Activated CD8-positive, alpha-beta memory T cell treated with anti-CD3 and anti-CD28 coated beads for 1 hour (primary cell): ENCODE data around the gene PTPRT.

ENCODE experiments used
- DNase-seq, 2 donors: peaks; one replicate each; pipeline ENCODE4 v3.0.0-alpha.2; 2020; ENCODE audit warnings: low read depth in 1 of 2; ENCODE audit errors: extremely low read depth in 1 of 2

The PTPRT gene

DNA sequence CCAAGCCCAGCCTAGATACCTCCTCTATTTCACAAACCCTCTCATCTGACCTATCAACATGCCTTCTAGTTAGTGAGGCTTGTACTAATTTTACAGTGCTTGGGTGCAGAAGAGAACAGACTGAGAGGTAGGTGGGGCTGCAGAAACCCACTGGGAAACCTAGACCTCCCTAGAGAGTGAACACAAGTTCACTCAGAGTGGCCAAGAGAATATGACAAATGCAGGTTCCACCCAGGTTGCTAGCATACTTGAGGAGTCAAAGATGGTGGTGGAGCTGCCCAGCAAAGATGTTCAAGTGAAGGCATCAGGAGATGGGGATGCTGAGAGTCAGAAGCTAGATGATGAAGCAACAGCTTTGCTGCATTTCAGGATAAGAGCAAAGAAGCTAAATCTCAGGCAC lies 337.0 kb downstream of the PTPRT start:
- no peak for DNase-seq

DNA sequence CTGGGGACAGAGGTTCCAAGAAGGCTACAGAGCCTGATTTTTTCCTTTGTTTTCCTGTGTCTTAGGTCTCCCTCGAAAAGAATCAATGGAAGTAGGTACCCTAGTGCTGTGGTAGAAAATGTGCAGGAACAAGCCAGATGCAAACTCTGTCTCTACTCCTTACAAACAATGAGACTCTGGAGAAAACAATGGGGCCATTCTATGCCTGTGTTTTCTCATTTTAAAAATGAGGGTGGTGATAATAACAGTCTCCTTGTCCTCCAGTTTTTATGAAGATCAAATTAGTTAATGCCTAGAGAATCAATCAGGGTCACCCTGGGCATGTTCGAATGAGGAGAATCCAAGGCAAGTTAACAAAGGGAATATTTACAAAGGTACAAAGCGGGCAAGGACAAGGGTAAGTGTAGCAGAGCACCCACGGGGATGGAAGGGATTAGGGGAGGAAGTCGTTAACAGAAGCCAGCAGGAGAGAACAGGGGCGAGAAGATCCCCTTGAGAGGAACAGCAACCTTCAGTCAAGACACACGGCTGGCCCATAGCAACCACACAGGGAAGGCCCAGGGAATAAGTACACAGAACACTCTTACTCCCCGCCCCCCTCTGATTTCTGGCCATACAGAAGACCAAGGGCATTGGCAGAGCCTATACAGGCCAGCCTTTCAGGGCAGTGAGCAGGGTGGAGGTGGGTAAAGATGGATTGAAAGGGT lies 342.8 kb downstream of the PTPRT start:
- DNase-seq, result no peak

DNA sequence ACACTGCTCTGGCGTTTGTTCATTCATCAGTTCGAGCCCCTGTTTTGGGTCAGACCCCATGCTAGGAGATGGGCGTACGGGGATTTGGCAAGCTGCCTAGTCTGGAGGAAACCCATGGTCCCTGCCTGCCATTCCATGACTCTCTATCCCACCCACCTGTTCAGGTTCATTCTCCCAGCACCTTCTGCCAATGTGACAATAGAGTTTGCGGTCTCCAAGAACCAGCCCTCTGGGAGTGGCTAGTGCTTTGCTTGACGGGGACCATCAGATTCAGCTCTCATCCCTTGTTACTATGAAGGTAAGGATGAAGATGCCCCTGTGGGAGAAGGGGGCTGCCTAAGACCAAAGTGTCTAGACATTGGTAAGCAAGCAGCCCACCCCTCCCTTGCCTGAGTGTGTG lies 345.0 kb downstream of the PTPRT start:
- no peak for DNase-seq

GRCh38 chr20:42837456-42837855 lies 352.2 kb downstream of the PTPRT start:
- no peak for DNase-seq

DNA sequence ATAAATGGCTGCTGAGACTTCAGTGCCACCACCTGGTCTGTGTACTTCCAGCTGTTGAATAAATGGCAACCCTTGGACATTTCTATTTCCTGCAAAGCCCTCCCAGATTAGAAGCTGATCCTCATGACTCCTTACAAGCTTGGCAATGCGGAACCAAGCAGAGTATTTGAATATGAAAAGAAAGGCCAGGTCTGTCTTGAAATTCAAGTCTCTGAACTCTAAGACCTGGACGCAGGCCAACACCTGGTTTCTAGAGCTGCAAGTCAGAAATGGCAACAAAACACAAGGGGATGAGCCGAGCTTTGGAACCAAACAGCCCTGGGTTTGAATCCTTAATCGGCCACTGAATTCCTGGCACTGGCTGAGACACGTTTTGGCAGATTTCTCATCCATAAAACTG lies 353.4 kb downstream of the PTPRT start:
- no peak for DNase-seq

- no peak for DNase-seq
Measured at GRCh38 chr20:42807876-42808275, 381.8 kb downstream of the PTPRT start.

DNA sequence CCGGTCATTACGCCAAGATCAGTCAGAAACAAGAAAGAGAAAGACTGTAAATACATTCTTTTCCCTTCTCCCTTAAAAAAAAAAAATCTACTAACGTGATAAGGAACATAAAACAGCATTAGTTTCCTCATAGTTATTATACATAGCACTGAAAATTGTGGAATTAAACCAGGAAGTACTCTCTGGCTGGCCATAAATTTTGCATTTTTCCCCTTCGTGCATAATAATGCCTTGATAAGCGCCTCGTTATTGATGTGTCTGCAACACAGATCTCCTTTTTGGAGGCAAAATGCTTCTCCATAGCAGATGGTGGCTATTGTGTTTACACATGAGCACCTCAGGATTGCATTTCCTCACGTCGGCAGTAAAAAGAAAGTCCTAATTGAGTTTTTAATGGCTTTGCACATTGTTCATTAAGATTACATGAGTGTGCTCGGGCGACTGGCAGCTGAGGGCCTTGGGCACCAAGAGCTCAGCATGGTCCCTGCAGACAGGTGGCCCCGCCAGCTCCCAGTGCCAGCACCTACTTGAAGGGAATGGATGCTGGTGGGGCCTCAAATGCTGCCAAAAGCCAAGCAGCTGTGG lies 394.5 kb downstream of the PTPRT start:
- DNase-seq, result no peak

DNA sequence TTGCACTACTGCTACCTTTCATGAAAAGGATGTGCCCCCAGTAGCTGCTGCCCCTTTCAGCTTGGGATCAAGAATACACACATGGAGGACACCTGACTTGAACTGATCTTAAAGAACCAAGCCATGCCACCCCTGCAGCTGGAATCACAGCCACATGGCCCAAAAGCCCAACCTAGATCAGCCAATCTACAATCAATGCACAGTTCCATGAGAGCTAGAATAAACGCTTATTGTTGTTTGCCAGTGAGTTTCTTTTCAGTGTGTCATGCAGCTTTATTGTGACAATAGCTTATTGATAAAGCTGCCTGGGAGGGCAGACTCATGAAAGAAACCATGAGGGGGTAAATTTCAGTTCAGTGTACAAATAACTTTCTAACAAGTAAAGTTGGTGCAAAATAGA lies 397.7 kb downstream of the PTPRT start:
- DNase-seq, result no peak

DNA sequence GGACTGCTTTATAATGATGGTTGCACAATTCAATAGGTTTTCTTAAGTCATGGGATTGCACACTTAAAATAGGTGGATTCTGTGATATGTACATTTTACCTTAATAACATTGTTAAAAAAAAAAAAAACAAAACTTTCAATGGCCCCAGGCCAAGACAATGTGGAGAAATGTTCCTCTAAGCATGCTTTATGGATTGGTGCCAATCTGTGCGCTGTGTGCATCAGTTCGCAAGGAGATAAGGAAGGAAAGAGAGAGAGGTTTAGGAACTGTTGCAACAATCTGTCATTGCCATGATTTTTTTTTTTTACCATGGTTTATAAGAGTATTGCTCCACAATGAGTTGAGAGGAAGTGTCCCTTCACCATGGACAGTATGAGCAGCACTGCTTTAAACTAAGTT lies 399.6 kb downstream of the PTPRT start:
- no peak for DNase-seq

- no peak for DNase-seq
Measured at GRCh38 chr20:42788707-42789106, 401.0 kb downstream of the PTPRT start.

DNA sequence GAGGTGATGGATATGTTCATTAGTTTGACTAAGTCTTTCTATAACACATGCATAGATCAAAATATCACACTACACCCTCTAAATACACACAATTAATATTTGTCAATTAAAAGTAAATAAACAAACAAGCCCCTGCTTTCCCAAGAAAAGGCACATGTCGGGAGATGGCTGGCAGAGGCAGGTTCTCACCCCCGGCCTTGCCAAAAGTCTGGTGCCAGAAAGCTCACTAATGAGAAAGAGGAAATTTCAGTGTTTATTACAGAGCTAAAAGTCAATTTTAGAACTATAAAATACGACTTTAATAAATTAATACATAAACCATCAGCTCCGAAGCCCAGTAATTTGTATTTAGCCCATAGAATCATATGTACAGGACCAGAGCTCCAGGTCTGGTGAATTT lies 404.7 kb downstream of the PTPRT start:
- DNase-seq, result no peak

DNA sequence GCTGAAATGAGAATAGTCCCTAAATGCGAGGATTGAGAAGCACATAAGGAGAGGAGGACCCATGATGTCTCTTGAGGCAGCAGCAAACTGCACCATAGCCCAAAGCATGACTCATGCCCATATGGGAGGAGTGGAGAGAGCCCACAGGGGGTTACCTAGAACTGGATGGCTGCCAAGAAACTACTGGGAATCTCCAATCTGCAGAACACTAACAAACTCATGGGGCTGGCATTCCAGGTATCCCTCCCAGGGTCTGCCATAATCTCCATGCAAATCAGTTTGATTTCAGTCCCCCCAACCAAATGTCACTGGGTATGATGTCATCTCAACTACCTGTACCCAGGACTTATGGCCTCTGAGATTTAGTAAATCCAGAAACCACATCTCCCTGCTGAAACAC lies 410.5 kb downstream of the PTPRT start:
- DNase-seq, result no peak

- no peak for DNase-seq
Measured at GRCh38 chr20:42775866-42776265, 413.8 kb downstream of the PTPRT start.

GRCh38 chr20:42775037-42775436 lies 414.7 kb downstream of the PTPRT start:
- DNase-seq, result no peak

GRCh38 chr20:42763015-42763414 lies 426.7 kb downstream of the PTPRT start:
- no peak for DNase-seq

DNA sequence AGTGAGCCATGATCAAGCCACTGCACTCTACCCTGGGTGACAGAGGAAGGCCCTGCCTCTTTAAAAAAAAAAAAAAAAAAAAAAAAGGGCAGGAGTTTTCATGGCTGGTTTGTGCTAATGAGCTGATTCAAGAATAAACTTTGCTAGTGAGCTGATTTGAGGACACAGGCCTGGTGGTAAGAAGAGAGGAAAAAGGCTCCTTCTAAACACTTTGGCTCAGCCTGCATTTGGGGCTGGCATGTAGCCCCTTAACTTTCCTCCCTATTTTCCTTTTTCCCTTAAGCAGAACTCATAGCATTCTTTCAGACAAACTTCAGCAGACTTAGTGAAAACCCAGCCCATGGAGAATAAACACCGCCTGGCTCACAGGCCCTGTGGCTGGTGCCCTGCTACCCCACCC lies 432.7 kb downstream of the PTPRT start:
- DNase-seq, result no peak

DNA sequence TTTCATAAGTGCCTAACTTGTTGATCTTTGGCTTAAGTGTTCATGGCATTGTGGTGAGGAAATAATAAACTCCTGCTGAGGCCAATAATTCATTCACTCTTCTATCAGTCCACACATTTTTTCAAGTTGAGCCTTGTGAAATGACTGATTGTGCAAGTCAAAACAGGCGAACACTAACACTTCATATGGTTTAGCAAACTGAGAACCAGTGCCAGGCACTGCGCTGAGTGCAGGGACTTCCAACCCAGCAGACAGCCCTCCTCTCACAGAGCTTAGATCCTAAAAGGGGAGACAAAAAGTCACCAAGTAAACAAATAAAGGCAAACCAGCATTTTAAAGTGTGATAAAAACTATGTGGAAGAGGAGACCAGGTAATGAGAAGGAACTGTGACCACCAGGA lies 435.0 kb downstream of the PTPRT start:
- no peak for DNase-seq

DNA sequence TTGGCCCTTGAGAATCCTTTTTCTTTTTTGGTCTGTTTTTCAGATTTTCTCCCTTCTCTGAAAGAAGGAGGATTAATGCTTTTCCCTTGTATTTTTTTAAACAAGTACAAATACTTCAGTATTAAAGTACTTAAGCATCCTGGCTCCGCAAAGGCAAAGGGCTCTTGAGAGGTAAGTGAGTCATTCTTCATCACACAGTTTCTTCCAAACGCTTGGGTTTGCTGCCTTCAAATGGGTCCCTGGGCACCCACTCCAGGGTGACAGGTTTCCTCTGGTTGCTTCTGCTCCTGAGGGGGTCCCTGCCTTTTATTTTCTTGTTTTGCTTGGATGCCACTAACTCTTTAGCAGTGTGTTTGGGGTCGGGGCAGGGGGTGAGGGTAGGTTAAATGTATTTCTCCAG lies 437.1 kb downstream of the PTPRT start:
- DNase-seq, result no peak

- no peak for DNase-seq
Measured at GRCh38 chr20:42749556-42749955, 440.1 kb downstream of the PTPRT start.

GRCh38 chr20:42747765-42748411 lies 441.8 kb downstream of the PTPRT start:
- DNase-seq, result no peak

DNA sequence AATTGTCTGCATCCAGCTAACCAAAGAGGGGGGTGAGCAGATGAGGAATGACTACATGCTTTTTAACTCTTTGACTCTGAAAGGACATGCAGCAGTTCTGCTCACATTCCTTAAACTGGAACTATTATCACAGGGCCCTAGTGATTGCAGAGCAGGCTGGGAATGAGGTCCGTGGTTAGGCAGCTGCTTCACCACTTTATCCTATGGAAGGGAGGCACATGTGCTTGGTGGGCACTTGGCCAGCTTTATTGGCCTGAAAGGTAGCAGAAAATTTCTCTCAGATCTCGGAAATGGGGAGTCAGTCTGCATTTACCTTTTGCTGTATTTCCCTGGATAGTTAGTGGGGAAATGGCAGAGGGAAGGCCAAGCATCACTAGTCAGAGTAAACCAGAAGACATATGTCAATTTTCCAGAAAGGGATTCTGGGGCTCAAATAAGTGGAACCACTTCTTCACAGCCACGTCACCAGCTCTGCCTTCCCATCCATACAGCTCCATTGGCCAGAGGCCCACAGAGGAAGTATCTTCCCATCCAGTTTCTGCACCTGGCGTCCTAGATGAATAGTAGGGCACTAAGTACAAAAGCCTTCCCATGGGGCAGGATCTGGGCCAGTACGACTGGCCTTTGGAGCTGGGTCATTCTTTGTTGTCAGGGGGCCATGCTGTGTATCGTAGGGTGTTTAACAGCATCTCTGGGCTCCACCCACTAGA lies 444.8 kb downstream of the PTPRT start:
- no peak for DNase-seq

GRCh38 chr20:42742926-42743325 lies 446.8 kb downstream of the PTPRT start:
- DNase-seq, result no peak
